Bronchial epithelial cell (primary cell): ENCODE measurements around the gene KATNAL2. TPM values are rescaled to one million over a fixed set of nuclear protein-coding genes. Genes with fewer than 3 reads are reported as not detected.

Experiments
- DNase-seq: peaks from one replicate; pipeline ENCODE4 v3.0.0-alpha.2; 2010; ENCODE audit warnings: low read depth
- FAIRE-seq: peaks from 2 replicates; lab custom pipeline; 2011; peaks lifted over from hg19 to GRCh38; lab: Jason Lieb, UNC
- H3K27me3 ChIP-seq: 2 replicates; pipeline ENCODE4 v1.5.1; 2011; ENCODE audit warnings: low read length; ENCODE audit not compliant: control insufficient read depth, insufficient read depth
- H3K36me3 ChIP-seq: 2 replicates; pipeline ENCODE4 v1.5.1; 2011; ENCODE audit warnings: low read length; ENCODE audit not compliant: control insufficient read depth, insufficient read depth
- H3K4me3 ChIP-seq: 2 replicates; pipeline ENCODE4 v1.5.1; 2011; ENCODE audit warnings: mild to moderate bottlenecking, low read depth, low read length, control low read depth
- total RNA-seq: library from RNA; depleted of rRNA; stranded (reverse); fragments of >200 nt; gene quantifications from 2 replicates; pipeline ENCODE4 v1.2.1, GENCODE V29; 2014
- TF ChIP-seq, protein P1 (sequence below): IDR thresholded peaks from 2 replicates; pipeline ENCODE4 v1.5.1; 2011; ENCODE audit warnings: mild to moderate bottlenecking, moderate library complexity, low read length, control low read depth, inconsistent platforms; ENCODE audit not compliant: insufficient read depth, severe bottlenecking

Gene KATNAL2
- total RNA-seq, 1 donor from 2014 or later = under 0.01 TPM

GRCh38 chr18:47149457-47150028 is 232.1 kb downstream of the KATNAL2 start:
- Histone ChIP-seq H3K36me3 (peaks cover 2% of the 10 kb centered on the region), H3K27me3 (no peaks in the 10 kb centered on the region), H3K4me3 (peak overlapping the region; percentile 78)
- DNase-seq = no peak
- TF ChIP-seq, protein P1, sequence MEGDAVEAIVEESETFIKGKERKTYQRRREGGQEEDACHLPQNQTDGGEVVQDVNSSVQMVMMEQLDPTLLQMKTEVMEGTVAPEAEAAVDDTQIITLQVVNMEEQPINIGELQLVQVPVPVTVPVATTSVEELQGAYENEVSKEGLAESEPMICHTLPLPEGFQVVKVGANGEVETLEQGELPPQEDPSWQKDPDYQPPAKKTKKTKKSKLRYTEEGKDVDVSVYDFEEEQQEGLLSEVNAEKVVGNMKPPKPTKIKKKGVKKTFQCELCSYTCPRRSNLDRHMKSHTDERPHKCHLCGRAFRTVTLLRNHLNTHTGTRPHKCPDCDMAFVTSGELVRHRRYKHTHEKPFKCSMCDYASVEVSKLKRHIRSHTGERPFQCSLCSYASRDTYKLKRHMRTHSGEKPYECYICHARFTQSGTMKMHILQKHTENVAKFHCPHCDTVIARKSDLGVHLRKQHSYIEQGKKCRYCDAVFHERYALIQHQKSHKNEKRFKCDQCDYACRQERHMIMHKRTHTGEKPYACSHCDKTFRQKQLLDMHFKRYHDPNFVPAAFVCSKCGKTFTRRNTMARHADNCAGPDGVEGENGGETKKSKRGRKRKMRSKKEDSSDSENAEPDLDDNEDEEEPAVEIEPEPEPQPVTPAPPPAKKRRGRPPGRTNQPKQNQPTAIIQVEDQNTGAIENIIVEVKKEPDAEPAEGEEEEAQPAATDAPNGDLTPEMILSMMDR = no peak
- no peak for FAIRE-seq

DNA sequence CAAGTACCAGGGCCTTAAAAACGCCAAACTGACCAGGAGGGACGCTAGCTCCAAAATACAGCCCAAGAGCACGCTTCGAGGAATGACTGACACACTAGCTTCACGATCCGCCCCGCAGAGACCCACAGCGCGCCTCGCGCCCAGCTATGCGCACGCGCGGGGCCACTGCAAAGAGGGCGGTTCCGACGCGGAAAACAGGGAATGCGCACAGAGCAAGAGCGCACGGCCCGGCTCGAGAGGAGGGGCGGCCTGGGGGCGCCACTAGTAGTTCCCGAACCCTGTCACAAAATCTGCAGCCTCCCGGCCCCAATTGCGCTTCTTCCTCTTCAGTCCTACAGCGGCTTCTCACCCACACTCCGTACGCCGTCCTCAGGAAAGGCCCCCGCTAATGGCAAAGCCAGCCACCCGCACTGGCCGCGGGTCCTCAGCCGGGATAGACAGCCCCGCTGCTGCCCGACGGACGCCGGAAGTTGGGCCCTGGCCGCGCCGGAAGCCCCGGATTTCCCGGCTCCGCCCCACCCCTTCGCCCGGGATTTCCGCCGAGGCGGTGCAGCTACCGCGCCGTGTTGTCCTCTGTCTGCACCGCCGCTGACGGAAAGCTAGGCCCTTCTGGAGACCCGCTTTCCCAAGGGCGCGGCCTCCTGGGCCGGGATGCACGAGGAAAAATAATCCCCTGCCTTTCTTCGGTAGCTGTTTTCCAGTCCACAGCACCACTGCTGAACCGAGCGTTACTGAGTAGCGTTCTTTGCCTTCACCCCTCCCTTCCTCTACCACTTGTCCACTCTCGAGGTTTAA is 232.8 kb downstream of the KATNAL2 start, which contains the start of gene HDHD2:
Gene HDHD2 (minus strand): TSS at position 472 of the 795 bp plus-strand sequence. CDS start 14,061 bp downstream, outside the sequence.
- peak; percentile 54 for DNase-seq
- TF ChIP-seq, protein P1 = no peak

DNA sequence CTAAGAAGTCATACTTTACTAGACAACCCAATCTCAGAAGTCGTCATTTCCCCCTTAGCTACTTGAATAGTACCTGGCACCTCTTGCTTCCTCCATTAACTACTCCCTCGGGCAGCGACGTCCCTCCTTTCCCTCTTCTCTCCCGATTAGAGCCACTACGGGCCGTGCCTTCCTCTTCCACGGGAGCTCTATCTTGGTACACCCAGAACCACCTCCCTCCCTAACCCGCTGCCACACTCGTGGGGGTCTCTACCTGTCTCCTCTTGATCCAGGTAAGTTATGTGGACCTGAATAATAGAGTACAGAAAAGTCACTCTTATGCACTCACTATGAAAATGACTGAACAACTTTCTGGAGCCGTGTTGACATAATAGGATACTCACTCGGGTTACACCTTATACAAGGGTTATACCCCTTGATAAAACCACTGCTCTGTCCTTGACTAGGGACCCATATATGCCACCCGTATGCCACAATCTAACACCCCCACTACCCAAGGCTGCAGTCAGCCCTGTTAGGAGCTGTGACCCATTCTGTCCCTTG is 233.5 kb downstream of the KATNAL2 start:
- TF ChIP-seq, protein P1 = no peak
- no peaks in the 10 kb centered on the region for H3K27me3 ChIP-seq
- H3K4me3 ChIP-seq = peak overlapping the region; percentile 78
- no peak for FAIRE-seq
- peaks cover 2% of the 10 kb centered on the region for H3K36me3 ChIP-seq
- DNase-seq = peak; percentile 17

More for the DNA sequence above, 232.8 kb downstream of the KATNAL2 start, which contains the start of gene HDHD2:
- H3K36me3 ChIP-seq = peaks cover 2% of the 10 kb centered on the region
- peak within 1 kb of the TSS; percentile 78 for H3K4me3 ChIP-seq
- H3K27me3 ChIP-seq = no peaks in the 10 kb centered on the region
- no peak for FAIRE-seq

- FAIRE-seq = no peak
- DNase-seq = no peak
- TF ChIP-seq, protein P1 = no peak
- Histone ChIP-seq H3K36me3 (peaks cover 2% of the 10 kb centered on the region), H3K27me3 (no peaks in the 10 kb centered on the region), H3K4me3 (no peak overlapping the region)
These were observed 234.0 kb downstream of the KATNAL2 start for GRCh38 chr18:47151439-47151838.

Other genes starting within 250 kb of the KATNAL2 start
- 0.13 TPM in 1 of 2 replicates, not detected in the other for gene ST8SIA5, start 160.5 kb upstream of the KATNAL2 start, total RNA-seq
- 12.9 and 13.7 TPM in 2 replicates for gene PIAS2, start 95 bp upstream of the KATNAL2 start, total RNA-seq
- gene ELOA2, start 118.0 kb downstream of the KATNAL2 start, total RNA-seq = not detected in 2 replicates
- 12.6 and 18.2 TPM in 2 replicates for gene HDHD2, start 232.9 kb downstream of the KATNAL2 start, total RNA-seq